ENCODE measurements around the gene RAD51B.

GRCh38 chr14:68461086-68461485, 641.5 kb downstream of the RAD51B start:
- TF ChIP-seq POLR2AphosphoS5 (IDR thresholded peaks at IDR 0.05) (no peak), CTCF (IDR thresholded peaks at IDR 0.05) (no peak), POLR2A (IDR thresholded peaks at IDR 0.05) (no peak)
